T follicular helper cell (primary cell): ENCODE measurements around the gene ZNF213.

Experiments
- DNase-seq: peaks from one replicate; pipeline ENCODE4 v3.0.0-alpha.2; 2020; ENCODE audit warnings: low read depth
- total RNA-seq, 2 experiments: gene quantifications; one replicate each; lab custom pipeline; 2026; lab: John Stamatoyannopoulos, UW

ZNF213 gene, protein sequence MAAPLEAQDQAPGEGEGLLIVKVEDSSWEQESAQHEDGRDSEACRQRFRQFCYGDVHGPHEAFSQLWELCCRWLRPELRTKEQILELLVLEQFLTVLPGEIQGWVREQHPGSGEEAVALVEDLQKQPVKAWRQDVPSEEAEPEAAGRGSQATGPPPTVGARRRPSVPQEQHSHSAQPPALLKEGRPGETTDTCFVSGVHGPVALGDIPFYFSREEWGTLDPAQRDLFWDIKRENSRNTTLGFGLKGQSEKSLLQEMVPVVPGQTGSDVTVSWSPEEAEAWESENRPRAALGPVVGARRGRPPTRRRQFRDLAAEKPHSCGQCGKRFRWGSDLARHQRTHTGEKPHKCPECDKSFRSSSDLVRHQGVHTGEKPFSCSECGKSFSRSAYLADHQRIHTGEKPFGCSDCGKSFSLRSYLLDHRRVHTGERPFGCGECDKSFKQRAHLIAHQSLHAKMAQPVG
- 4.4 to 11.6 reads per million in 2 experiments for total RNA-seq

DNA sequence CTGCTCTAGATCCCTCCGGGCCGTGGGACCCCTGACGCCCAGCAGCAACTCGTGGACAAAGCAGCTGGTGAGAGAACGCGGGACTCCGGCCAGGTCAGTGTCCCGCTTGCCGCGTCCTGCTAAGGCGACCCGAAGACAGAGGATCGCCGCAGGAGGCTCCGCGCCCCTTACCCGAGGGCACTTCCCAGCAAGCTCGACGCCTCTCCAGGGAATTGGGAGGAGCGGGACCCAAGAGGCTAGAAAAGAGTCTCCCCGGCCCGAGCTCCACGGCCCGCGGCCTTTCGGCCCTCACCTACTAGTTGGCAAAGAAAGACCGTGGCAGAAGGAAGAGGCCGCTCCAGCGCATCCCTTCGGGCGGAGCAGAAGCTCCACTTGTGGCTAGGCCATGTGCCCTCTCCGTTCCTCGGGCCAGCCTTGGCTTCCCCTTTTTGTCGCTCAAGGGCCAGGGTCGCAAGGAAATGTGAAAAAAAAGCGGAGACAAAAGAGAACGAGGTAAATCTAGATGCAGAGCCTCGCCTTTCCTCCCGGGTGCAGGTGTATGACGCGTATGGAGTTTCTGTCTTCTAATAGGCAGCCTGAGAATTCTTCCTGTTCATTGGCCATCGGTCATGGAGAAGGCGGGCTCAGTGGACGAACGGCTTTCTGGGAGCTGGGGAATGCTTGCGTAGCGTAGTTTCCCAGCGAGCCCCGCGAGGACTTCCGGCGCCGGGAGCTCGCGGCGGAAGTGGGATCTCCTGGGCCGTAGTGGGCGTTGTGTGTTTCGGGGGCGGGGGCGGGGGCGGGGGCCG lies at the start of gene ZNF213:
Gene ZNF213 (plus strand): TSS at position 692 of the 788 bp plus-strand sequence. CDS start 2,252 bp downstream, outside the sequence.
- DNase-seq, result peak; percentile 92

DNA sequence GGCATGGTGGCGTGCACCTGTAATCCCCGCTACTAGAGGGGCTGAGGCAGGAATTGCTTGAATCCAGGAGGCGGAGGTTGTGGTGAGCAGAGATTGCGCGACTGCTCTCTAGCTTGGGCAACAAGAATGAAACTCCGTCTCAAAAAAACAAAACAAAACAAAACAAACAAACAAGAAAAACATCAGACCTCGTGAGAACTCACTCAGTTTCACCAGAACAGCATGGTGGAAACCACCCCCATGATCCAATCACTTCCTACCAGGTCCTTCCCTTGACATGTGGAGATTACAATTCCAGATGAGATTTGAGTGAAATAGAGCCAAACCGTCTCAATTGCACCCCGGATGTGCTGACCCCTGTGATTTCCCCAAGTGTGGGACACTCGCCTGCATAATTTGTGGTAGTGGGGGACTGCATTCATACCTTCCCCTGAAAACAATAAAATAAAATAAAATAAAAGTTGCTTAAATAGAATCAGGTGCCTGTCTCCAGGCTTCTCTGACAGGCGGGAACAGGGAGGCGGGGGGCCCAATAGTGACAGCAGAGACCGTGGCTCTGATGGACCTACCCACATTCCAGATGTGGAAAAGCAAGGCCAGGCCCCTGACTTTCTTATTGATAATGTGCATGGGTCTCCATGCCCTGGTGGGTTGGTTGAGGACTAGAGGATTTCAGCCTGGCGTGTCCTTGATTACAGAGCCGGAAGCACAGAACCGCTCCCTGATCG lies 48.8 kb upstream of the ZNF213 start:
- no peak for DNase-seq

DNA sequence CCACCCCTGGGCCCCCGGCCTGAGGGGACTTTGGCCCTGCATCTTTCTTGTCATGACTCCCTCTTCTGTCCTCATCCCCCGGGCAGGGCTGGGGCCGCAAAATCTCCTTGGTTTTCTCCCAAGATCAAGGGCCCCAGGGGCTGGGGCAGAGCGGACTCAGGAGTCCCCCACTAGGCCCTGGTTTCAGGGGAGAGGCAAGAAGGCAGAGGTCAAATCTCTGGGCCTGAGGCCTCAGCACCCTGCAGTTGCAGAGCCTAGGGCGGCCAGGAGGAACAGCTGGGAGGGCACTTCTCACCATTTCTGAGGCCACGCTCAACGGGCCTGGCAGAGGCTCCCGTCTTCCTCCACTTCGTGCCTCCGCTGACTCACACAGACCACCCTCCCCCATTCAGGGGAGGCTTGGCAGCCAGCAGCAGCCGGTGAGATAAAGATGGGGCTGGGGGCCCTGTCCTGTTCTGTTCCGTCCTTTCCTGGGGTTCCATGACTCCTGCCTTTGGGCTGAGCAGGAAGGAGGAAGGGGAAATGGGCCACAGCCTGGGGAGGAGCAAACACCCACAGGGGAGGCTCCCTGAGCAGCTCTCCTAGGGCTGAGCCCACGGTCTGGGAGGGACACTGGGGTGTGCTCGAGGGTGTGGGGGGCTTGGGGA lies 48.1 kb upstream of the ZNF213 start:
- DNase-seq, result no peak

DNA sequence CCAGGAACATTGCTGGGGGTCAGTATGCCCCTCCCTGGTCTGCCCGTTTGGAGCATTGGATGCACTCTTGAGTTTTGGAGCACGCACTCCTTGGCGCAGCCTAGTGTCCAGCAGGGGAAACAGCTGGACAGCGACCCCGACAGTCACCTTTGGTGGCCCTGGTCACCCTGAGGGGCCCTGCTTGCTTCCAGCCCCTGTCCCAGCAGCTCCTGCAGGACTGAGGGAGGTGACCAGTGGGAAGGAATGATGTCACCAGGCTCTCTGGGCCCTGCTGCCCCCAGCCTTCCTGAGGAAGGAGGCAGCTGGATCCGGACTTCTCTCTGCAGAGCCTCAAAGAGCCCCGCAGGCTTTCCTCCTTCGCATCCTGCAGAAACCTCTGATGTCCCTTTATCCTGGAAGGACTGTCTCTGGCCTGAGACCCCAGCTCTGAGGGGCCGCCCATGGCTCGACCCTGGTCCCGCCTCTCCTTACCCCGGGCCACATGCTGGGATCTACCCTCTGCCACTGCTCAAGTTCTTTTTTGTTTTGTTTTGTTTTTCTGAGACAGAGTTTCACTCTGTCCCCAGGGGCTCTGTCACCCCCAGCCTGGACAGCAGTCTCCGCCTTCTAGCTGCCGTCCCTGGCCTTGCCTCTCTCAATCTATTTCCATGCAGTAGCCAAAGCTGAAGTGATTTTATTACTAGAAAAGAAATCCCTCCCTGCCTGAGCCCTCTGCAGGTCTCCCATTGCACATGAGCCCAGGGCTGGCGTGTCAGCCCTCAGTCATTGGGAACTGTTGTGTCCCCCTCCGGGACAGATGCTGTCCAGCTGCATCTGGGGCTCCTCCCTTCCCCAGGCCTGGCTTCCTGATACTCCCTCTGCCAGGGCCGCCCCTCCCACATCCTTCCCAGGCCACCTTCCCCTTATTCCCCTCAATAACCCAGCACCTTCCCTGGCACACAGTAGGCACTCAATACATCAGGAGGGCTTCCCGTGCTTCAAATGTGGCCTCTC lies 47.3 kb upstream of the ZNF213 start:
- no peak for DNase-seq

DNA sequence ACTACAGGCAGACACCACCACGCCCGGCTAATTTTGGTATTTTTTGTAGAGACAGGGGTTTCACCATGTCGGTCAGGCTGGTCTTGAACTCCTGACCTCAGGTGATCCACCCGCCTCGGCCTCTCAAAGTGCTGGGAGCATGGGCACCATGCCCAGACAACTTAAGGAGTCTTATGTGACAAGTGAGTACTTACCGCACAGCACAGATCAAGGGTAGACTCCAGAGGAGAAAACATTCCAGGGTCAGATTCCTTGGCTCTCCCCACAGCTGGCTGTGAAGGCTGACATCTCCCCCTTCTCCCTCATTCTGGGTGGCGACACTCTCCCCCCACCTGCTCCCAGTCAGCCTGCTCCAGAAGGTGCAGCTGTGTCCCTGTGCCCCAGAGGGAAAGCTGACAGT lies 46.4 kb upstream of the ZNF213 start:
- DNase-seq, result no peak

DNA sequence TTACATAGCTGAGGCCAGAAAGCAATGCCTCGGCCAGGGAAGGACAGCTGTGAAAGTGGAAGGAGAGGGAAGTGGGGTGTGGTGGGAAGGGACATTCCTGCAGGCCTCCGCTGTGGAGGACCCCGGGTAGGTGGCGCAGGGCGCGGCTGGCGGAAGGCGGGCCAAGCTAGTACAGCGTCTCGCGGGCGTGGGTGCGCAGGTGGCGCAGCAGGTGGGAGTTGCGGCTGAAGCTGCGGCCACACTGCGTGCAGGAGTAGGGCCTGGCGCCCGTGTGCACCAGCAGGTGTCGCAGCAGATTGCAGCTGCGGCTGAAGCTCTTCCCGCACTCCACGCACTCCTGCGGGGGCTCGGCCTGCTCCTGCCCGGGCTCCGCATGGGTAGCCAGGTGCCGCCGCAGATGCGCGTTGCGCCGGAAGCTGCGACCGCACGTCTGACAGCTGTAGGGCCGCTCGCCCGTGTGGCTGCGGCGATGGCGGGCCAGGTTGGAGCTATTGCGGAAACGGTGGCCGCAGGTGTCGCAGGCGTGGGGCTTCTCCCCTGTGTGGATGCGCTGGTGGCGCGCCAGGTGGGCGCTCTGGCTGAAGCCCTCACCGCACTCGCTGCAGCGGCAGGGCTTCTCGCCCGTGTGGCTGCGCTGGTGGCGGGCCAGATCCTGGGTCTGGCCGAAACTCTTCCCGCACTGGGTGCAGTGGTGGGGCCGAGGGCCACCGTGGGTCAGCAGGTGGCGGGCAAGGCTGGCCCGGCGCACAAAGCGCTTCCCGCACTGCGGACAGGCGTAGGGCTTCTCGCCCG lies 45.7 kb upstream of the ZNF213 start:
- no peak for DNase-seq

DNA sequence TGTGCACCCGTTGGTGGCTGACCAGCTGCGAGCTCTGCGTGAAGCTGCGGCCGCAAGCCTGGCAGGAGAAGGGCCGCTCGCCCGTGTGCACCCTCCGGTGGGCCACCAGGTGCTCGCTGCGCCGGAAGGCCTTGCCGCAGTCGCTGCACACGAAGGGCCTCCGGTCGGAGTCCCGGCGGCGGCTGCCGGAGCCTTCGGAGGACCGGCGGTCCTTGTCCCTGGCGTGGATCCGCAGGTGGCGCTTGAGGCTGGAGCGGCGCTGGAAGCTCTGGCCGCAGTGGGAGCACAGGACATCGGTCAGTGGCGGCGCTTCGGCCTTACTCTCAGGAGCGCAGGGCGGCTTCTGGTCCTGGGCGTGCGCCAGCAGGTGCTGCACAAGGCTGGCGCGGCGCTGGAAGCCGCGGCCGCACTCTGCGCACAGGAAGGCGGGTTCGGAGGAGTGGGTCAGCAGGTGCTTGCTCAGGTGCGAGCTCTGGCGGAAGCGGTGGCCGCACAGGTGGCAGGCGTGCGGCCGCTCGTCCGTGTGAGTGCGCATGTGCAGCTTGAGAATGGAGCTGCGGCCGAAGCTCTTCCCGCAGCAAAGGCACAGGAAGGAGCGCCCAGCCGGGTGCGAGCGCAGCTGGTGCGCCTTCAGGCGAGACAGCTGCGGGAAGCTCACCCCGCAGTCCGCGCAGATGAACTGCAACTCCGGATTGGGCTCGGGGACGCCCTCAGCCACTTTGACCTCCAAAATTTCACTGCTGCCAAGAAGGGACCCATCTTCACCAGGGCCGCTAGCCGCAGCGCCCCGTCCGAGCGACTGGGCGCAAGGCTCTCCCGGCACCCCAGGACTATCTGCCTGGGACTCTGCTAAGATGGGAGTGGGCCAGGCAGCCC lies 44.9 kb upstream of the ZNF213 start:
- no peak for DNase-seq

DNA sequence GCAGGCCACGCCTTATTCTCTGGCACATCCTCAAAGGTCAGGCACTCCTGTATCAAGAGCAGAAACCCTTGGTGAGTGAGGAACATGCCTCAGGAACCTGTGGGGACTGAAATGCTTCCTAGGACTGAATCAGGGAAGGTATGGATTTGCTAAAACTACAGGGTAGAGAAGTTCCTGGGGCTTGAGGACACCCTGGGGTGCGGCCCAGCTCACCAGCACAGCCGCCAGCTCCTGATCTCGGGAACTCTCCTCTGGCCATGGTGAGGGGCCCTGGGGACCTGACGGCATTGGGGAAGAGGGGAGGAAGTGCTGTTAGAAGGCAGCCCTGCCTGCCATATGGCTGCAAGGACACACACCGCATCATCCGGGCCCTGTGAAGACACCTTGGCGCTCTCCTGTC lies 43.3 kb upstream of the ZNF213 start:
- DNase-seq, result no peak

DNA sequence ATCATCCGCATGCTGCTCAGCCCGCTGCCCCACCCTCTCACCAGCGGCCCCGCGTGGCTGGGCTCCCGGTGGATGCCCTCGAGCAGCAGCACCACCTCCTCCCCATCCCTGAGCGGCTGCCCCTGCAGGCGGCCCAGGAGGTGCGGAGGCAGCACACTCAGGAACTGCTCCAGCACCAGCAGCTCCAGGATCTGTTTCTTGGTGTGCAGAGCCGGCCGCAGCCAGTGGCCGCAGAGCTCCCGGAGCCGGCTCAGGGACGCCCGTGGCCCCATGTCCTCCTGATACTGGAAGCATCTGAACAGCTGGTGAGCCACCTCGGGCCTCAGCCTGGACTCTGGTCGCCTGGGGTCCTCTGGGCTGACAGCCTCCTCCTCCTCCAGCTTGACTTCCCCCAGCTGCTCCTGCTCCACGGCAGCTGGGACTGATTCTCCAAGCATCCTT lies 42.3 kb upstream of the ZNF213 start:
- no peak for DNase-seq

DNA sequence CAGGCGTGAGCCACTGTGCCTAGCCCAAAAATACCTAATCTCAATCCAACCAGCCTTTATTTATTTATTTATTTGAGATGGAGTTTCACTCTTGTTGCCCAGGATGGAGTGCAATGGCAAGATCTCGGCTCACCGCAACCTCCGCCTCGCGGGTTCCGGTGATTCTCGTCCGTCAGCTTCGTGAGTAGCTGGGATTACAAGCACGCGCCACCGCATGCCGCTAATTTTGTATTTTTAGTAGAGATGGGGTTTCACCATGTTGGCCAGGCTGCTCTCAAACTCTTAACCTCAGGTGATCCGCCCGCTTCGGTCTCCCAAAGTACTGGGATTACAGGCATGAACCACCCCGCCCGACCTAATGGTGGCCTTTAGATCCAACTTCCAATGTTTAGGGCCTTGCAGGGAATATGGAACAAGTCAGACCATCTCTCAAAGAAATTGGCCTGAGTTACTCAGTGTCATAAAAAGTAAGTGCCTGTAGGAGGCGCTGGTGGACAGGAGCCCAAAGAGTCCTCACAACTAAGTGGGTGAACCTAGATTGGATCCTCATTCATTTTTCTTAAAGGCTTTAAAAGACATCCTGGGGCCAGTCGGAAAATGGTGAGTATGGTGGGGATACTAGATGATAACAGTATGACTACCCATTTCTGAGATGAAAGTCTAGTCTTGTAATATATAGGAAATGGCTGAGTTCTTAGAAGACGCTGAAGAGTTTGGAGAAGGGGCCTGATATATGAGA lies 40.4 kb upstream of the ZNF213 start:
- peak; percentile 43 for DNase-seq

DNA sequence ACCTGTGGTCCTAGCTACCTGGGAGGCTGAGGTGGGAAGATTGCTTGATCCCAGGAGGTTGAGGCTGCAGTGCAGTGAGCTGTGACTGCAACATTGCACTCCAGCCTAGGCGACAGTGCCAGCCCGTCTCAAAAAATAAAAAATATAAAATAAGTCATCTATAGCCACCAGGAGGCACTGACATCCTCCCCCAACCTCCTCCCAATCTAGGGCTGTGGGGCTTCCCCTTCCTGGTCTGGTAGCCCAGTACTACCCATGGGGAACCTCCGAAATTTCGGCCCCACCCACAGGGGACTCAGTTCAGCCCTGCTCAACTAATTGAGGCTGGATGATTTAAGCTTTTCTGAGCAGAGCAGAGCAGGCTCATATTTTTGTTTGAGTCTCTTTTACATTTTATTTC lies 39.0 kb upstream of the ZNF213 start:
- DNase-seq, result peak; percentile 33

DNA sequence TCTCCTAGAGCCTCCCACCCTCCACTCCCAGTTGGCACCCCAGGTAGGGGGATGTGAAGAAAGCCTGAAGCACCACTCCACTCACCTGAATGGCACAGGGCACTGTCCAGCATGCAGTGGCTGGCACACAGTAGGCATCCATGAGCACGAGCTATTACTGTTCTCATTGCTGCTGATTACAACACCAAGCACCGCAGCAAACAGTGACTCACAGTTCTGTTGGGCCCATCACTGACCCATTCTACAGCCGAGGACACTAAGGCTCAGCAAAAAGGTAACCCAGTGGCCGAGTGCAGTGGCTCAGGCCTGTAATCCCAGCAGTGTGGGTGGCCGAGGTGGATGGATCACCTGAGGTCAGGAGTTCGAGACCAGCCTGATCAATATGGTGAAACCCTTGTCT lies 38.5 kb upstream of the ZNF213 start:
- no peak for DNase-seq

DNA sequence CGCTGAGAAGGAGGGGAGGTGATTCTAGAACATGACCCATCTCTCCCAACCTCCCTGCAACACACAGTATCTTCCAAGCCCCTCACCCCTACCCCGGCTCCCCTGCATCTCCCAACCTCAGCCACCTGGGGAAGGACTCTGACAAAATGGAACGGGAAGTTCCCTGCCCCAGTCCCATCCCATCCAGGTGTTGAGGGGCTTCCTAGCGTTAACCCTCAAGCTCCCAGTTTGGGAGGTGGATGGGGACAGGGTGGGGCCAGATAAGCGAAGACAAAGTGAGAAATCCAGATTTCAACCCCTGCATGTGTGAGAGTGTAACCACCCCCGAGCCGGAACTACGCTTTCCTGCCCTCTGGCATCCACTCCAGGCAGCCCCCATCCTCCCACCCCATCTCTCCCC lies 37.6 kb upstream of the ZNF213 start:
- no peak for DNase-seq

DNA sequence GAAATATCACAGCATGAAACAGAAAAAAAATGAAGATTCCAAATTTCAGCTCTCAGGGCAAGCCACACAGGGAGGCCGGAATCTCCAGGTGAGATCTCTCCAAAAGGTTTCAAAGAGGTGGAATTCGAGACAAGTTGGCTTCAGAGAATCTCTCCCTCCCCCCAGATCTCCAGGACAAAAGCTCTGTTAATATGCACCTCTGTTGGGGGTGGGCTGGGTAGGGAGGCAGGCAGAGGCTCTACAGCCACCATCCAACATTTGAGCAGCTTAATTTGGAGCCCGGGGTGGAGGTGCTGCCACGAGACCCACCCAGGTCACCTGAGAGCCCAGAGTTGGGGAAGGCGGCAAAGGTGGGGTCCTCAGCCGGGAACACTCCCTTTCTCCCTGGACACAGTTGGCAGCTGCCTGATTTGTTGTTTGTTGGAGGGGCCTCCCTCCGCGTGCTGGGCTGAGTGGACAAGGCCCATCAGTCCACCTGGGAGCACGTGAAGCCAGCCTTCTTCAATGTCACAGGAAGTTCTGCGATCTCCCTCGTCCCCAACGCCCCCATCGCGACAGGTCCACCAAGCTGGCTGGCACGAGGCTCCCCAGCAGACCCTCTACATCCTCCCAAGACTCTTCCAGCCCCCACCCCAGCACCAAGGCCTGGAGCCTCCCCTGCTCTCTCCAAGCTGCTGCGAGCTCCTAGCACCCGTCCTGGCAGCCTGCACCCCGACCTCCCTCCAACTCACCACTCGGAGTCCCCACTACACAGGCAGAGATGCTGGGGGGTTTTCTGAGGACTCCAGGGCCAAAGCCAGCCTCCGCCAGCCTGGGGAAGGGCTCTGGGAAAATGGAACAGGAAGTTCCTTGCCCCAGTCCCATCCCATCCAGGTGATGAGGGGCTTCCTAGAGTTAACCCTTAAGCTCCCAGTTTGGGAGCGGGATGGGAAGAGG lies 36.1 kb upstream of the ZNF213 start, which contains the start of gene ZSCAN10:
Gene ZSCAN10 (minus strand): TSS at position 836 of the 936 bp plus-strand sequence. CDS start 6,357 bp downstream, outside the sequence.
- DNase-seq, result no peak

DNA sequence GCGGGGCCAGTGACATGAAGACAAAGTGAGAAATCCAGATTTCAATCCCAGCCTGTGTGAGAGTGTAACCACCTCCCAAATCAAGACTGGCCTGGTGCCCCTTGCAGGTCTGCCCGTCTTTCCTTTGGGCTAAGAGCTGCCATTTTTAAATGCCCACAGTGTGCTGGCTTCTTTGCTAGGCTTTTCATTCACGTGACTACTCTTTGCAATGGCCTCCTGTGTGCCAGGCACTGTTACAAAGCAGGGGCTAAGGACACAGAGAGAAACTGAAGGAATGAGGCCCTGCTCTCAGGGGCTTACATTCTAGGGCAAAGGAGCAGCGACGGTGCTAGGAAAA lies 35.5 kb upstream of the ZNF213 start:
- DNase-seq, result no peak

DNA sequence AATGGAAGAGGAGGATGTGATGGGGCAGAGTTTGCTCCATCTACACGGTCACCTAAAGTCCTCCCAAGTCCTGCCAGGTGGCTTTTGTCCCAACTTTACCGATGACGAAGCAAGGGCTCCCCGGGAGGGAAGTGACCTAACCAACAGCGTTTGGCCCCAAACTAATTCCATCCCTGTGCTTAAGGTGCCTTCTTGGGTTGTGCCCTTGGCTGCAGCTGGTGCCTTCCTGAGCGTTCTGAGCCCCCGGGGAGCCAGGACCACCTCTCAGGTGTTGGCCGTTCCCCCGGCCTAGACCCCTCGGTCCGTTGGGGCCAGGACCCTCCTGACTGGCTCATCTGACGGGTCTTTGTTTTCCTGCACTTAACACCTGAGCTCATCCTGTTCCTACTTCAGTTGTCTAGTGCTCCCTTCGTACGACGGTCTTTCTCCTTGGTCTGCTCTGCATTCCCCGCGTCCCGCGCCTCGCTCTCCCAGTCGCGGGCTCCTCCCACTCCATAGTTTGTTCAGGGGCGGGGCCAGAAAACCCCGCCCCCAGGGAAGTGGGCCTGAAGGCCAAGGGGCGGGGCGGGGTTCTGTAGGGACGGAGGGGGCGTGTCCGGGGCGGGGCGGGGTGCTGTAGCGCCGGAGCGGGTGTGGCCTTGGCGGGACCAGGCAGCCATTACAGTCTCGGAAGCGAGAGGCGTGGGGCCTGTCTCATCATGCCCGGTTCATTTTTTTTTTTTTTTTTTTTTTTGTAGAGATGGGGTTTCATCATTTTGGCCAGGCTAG lies 34.9 kb upstream of the ZNF213 start:
- peak; percentile 86 for DNase-seq
